Liver (tissue), 9 donors: ENCODE data around the gene TTC22. TPM values are rescaled to one million over a fixed set of nuclear protein-coding genes. Genes with fewer than 3 reads are reported as not detected.

Experiments
- DNase-seq: peaks from one replicate; pipeline ENCODE4 v3.0.0-alpha.2; 2017; ENCODE audit warnings: low spot score
- H3K27ac ChIP-seq, 2 donors: one replicate each; pipeline ENCODE4 v1.7.0; 2013; ENCODE audit warnings: inconsistent platforms in 2 of 2, low read length in 2 of 2, control low read depth in 1 of 2, low read depth in 1 of 2, mild to moderate bottlenecking in 1 of 2
- H3K27me3 ChIP-seq, 4 donors: one replicate each; pipeline versions ENCODE4 v1.6.1 to v1.7.0; 2013; ENCODE audit warnings: low read length in 3 of 4, inconsistent platforms in 1 of 4, mild to moderate bottlenecking in 1 of 4, moderate library complexity in 1 of 4; ENCODE audit not compliant: control insufficient read depth in 4 of 4, insufficient read depth in 4 of 4
- H3K36me3 ChIP-seq, 4 donors: one replicate each; pipeline versions ENCODE4 v1.6.1 to v1.7.0; 2013; ENCODE audit warnings: low read length in 3 of 4, mild to moderate bottlenecking in 3 of 4, low read depth in 1 of 4, moderate library complexity in 1 of 4; ENCODE audit not compliant: control insufficient read depth in 4 of 4, insufficient read depth in 3 of 4
- H3K4me1 ChIP-seq, 4 donors: one replicate each; pipeline versions ENCODE4 v1.6.1 to v1.7.0; 2013; ENCODE audit warnings: low read length in 3 of 4, mild to moderate bottlenecking in 3 of 4, moderate library complexity in 1 of 4; ENCODE audit not compliant: control insufficient read depth in 4 of 4, insufficient read depth in 4 of 4
- H3K4me3 ChIP-seq, 3 donors: one replicate each; pipeline versions ENCODE4 v1.6.1 to v1.7.0; 2013; ENCODE audit warnings: low read length in 3 of 3, control low read depth in 1 of 3, low read depth in 1 of 3, mild to moderate bottlenecking in 1 of 3
- H3K9ac ChIP-seq, 2 donors: one replicate each; pipeline ENCODE4 v1.7.0; 2013; ENCODE audit warnings: low read length in 2 of 2, mild to moderate bottlenecking in 2 of 2, moderate library complexity in 2 of 2, control low read depth in 1 of 2, low read depth in 1 of 2
- H3K9me3 ChIP-seq, 4 donors: one replicate each; pipeline versions ENCODE4 v1.6.1 to v1.7.0; 2013; ENCODE audit warnings: low read length in 3 of 4; ENCODE audit not compliant: control insufficient read depth in 4 of 4
- EGR1 ChIP-seq, 2 donors: IDR thresholded peaks; 2 replicates each; pipeline ENCODE4 v1.6.1; 2016 to 2018; ENCODE audit warnings: antibody characterized with exemption in 2 of 2, low read depth in 2 of 2
- FOXA1 ChIP-seq: IDR thresholded peaks from 2 replicates; pipeline ENCODE4 v1.6.1; 2016; ENCODE audit warnings: antibody characterized with exemption
- FOXA2 ChIP-seq: IDR thresholded peaks from 2 replicates; pipeline ENCODE4 v1.6.1; 2016; ENCODE audit warnings: antibody characterized with exemption
- GABPA ChIP-seq, 2 donors: IDR thresholded peaks in 1 of 2; conservative IDR thresholded peaks in 1 of 2; 2 replicates each; pipeline ENCODE4 v1.6.1; 2016; ENCODE audit warnings: antibody characterized with exemption in 2 of 2, mild to moderate bottlenecking in 1 of 2, moderate library complexity in 1 of 2
- HNF4A ChIP-seq, 2 donors: conservative IDR thresholded peaks; 2 replicates each; pipeline ENCODE4 v1.6.1; 2016; ENCODE audit warnings: antibody characterized with exemption in 2 of 2, mild to moderate bottlenecking in 2 of 2
- HNF4G ChIP-seq: IDR thresholded peaks from 2 replicates; pipeline ENCODE4 v1.6.1; 2016; ENCODE audit warnings: antibody characterized with exemption
- JUND ChIP-seq, 2 donors: IDR thresholded peaks; 2 replicates each; pipeline ENCODE4 v1.6.1; 2016; ENCODE audit warnings: antibody characterized with exemption in 2 of 2
- NR2F2 ChIP-seq: IDR thresholded peaks from 2 replicates; pipeline ENCODE4 v1.6.1; 2016; ENCODE audit warnings: antibody characterized with exemption
- RAD21 ChIP-seq, 2 donors: IDR thresholded peaks; 2 replicates each; pipeline ENCODE4 v1.6.1; 2016; ENCODE audit warnings: antibody characterized with exemption in 2 of 2, mild to moderate bottlenecking in 2 of 2
- REST ChIP-seq: IDR thresholded peaks from 2 replicates; pipeline ENCODE4 v1.6.1; 2016; ENCODE audit warnings: antibody characterized with exemption, mild to moderate bottlenecking
- RXRA ChIP-seq, 2 donors: IDR thresholded peaks; 2 replicates each; pipeline ENCODE4 v1.6.1; 2017 to 2018; ENCODE audit warnings: antibody characterized with exemption in 2 of 2, mild to moderate bottlenecking in 1 of 2
- SP1 ChIP-seq: IDR thresholded peaks from 2 replicates; pipeline ENCODE4 v1.6.1; 2018; ENCODE audit warnings: antibody characterized with exemption, mild to moderate bottlenecking
- YY1 ChIP-seq: IDR thresholded peaks from 2 replicates; pipeline ENCODE4 v1.6.1; 2016; ENCODE audit warnings: antibody characterized with exemption, mild to moderate bottlenecking
- WGBS: extraction: QIAGEN DNeasy Blood & Tissue Kit; methylation state at CpG from one replicate; pipeline ENCODE4 v1.1.7; 2013; 5-methylcytosine and 5-hydroxymethylcytosine counted together
- polyA plus RNA-seq, 2 donors: library from polyadenylated mRNA; stranded (reverse) in 1 of 2; unstranded in 1 of 2; fragments of 200-250 nt in 1 of 2; fragments of >200 nt in 1 of 2; fragmentation: Nextera tagmentation in 1 of 2; extraction: Ambion mirVana in 1 of 2; gene quantifications; one replicate each; pipeline versions ENCODE4 v1.2.1 to v1.2.3, GENCODE V29; 2013 to 2015
- total RNA-seq, 2 donors: library from RNA; depleted of rRNA; stranded (reverse); fragments of >200 nt; gene quantifications; one replicate each; pipeline ENCODE4 v1.2.3, GENCODE V29; 2014
- TF ChIP-seq, protein P1 (sequence below): fragments of 150-350 bp; IDR thresholded peaks from 2 replicates; pipeline ENCODE4 v1.5.1; 2017; ENCODE audit warnings: improper control_type of control experiment, low read depth, low read length; ENCODE audit not compliant: missing input control
- TF ChIP-seq, protein P2 (sequence below): IDR thresholded peaks from 2 replicates; pipeline ENCODE4 v1.6.1; 2016; ENCODE audit warnings: antibody characterized with exemption
- TF ChIP-seq, protein P3 (sequence below): IDR thresholded peaks from 2 replicates; pipeline ENCODE4 v1.6.1; 2016; ENCODE audit warnings: antibody characterized with exemption
- TF ChIP-seq, protein P4 (sequence below): IDR thresholded peaks from 2 replicates; pipeline ENCODE4 v1.6.1; 2016; ENCODE audit warnings: antibody characterized with exemption
- donor health status: healthy.
- donor health status: healthy.
- donor health status: healthy.
- donor health status: healthy.
- donor health status: healthy.

The TTC22 gene
- total and polyA plus RNA-seq, 4 donors = 0.96 to 3.5 (median 2.3) TPM

GRCh38 chr1:54750596-54750995, 50.5 kb downstream of the TTC22 start:
- Histone ChIP-seq H3K4me1 (no peaks in the 10 kb centered on the region), H3K9ac (no peak overlapping the region), H3K36me3 (no peaks in the 10 kb centered on the region), H3K9me3 (no peaks in the 10 kb centered on the region), H3K4me3 (no peak overlapping the region), H3K27ac (no peak overlapping the region), H3K27me3 (no peaks in the 10 kb centered on the region)
- TF ChIP-seq, protein P1, sequence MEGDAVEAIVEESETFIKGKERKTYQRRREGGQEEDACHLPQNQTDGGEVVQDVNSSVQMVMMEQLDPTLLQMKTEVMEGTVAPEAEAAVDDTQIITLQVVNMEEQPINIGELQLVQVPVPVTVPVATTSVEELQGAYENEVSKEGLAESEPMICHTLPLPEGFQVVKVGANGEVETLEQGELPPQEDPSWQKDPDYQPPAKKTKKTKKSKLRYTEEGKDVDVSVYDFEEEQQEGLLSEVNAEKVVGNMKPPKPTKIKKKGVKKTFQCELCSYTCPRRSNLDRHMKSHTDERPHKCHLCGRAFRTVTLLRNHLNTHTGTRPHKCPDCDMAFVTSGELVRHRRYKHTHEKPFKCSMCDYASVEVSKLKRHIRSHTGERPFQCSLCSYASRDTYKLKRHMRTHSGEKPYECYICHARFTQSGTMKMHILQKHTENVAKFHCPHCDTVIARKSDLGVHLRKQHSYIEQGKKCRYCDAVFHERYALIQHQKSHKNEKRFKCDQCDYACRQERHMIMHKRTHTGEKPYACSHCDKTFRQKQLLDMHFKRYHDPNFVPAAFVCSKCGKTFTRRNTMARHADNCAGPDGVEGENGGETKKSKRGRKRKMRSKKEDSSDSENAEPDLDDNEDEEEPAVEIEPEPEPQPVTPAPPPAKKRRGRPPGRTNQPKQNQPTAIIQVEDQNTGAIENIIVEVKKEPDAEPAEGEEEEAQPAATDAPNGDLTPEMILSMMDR = no peak
- TF ChIP-seq REST = no peak
- no peak for DNase-seq
- WGBS = 83% methylated on average over 6 of the region's 6 CpGs

DNA sequence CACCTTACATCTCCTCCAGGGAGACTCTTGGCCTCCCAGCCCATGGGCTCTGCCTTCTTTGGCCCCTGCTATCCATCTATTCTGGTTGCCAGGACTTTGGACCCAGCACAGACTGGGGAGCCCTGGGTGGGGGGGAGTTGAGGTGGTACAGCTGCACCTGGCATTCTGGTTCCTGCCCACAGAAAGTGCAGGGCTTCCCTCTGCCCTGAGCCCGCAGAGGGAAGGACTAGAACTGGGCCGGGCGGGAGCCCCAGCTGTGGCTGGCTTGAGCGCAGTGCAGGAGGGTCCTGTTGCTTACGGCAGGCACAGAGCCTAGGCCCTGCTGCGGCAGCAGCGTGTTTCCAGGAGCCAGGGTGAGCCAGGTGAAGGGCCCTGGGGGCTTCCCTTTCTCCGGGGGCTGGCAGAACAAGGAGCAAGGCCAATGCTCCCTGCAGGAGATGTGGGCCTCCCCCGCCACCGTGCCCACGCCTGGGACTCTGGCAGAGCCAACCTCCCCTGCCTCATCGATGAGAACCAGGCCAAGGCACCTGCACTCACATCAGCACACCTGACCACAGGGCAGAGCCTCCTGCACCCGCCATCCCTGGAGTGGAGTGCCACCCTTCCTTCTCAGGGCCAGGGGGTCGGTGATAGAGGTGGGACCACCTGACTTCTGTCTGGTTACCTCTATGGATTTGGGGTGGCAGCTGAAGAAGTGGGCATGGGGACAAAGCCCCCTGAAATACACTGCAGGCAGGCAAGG, 52.9 kb downstream of the TTC22 start:
- no peak overlapping the region for H3K4me3 ChIP-seq
- H3K36me3 ChIP-seq = peaks cover 0 to under 1% (median 0%) of the 10 kb centered on the region in 4 donors
- H3K9me3 ChIP-seq = no peaks in the 10 kb centered on the region
- no peaks in the 10 kb centered on the region for H3K27me3 ChIP-seq
- H3K9ac ChIP-seq = no peak overlapping the region
- TF ChIP-seq REST = no peak
- TF ChIP-seq RXRA (IDR thresholded peaks at IDR 0.05) = no peak
- H3K27ac ChIP-seq = no peak overlapping the region
- 90% methylated on average over 14 of the region's 14 CpGs for WGBS
- no peaks in the 10 kb centered on the region for H3K4me1 ChIP-seq
- DNase-seq = no peak

GRCh38 chr1:54745864-54746263, 55.3 kb downstream of the TTC22 start:
- no peak overlapping the region for H3K4me3 ChIP-seq
- H3K9ac ChIP-seq = no peak overlapping the region
- H3K27ac ChIP-seq = no peak overlapping the region
- no peaks in the 10 kb centered on the region for H3K9me3 ChIP-seq
- 97% methylated on average over 4 of the region's 4 CpGs for WGBS
- peaks cover 2 to 20% (median 13%) of the 10 kb centered on the region in 4 donors for H3K36me3 ChIP-seq
- H3K27me3 ChIP-seq = no peaks in the 10 kb centered on the region
- DNase-seq = no peak
- no peaks in the 10 kb centered on the region for H3K4me1 ChIP-seq
- TF ChIP-seq HNF4A (conservative IDR thresholded peaks at IDR 0.05) (no peak), HNF4G (no peak), RAD21 (IDR thresholded peaks at IDR 0.05) (no peak), YY1 (no peak), JUND (IDR thresholded peaks at IDR 0.05) (no peak), FOXA1 (no peak), SP1 (no peak), RXRA (IDR thresholded peaks at IDR 0.05) (no peak), FOXA2 (no peak), NR2F2 (no peak), EGR1 (IDR thresholded peaks at IDR 0.05; ENCODE audit: low read depth in 2 of 2) (no peak), GABPA (IDR thresholded peaks at IDR 0.05 in 1 of 2, conservative IDR thresholded peaks at IDR 0.05 in 1 of 2) (no peak)
- TF ChIP-seq, protein P2, sequence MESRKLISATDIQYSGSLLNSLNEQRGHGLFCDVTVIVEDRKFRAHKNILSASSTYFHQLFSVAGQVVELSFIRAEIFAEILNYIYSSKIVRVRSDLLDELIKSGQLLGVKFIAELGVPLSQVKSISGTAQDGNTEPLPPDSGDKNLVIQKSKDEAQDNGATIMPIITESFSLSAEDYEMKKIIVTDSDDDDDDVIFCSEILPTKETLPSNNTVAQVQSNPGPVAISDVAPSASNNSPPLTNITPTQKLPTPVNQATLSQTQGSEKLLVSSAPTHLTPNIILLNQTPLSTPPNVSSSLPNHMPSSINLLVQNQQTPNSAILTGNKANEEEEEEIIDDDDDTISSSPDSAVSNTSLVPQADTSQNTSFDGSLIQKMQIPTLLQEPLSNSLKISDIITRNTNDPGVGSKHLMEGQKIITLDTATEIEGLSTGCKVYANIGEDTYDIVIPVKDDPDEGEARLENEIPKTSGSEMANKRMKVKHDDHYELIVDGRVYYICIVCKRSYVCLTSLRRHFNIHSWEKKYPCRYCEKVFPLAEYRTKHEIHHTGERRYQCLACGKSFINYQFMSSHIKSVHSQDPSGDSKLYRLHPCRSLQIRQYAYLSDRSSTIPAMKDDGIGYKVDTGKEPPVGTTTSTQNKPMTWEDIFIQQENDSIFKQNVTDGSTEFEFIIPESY = no peak
- TF ChIP-seq, protein P3, sequence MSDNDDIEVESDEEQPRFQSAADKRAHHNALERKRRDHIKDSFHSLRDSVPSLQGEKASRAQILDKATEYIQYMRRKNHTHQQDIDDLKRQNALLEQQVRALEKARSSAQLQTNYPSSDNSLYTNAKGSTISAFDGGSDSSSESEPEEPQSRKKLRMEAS = no peak
- TF ChIP-seq, protein P4, sequence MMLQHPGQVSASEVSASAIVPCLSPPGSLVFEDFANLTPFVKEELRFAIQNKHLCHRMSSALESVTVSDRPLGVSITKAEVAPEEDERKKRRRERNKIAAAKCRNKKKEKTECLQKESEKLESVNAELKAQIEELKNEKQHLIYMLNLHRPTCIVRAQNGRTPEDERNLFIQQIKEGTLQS = no peak
